Erythroblast (primary cell): ENCODE measurements around the gene COQ2.

ENCODE experiments used
- GATA1 ChIP-seq: IDR thresholded peaks from 2 replicates; pipeline ENCODE4 v1.6.1; 2011; ENCODE audit warnings: low read depth, mild to moderate bottlenecking, control low read depth, low read length, moderate library complexity
- POLR2A ChIP-seq: IDR thresholded peaks from 2 replicates; pipeline ENCODE4 v1.6.1; 2011; ENCODE audit warnings: mild to moderate bottlenecking, low read length

- no peak for TF ChIP-seq POLR2A
- no peak for TF ChIP-seq GATA1
Measured at GRCh38 chr4:83268491-83268890, 16.1 kb downstream of the COQ2 start.
